Nucleus accumbens (tissue), 56 donors: ENCODE measurements around the gene TBCB.
"Not testable (repeated sequence)": the region's sequence is repeated elsewhere in the genome, so short reads cannot be mapped to it uniquely, and the experiment has no call there.

Source experiments
- DNase-seq, 56 donors: peaks; one replicate each; lab custom pipeline; 2025; lab: John Stamatoyannopoulos, UW

TBCB gene

GRCh38 chr19:36160821-36161596, 45.7 kb downstream of the TBCB start:
- DNase-seq, result no peak

GRCh38 chr19:36163813-36164212, 48.5 kb downstream of the TBCB start:
- DNase-seq, result no peak

DNA sequence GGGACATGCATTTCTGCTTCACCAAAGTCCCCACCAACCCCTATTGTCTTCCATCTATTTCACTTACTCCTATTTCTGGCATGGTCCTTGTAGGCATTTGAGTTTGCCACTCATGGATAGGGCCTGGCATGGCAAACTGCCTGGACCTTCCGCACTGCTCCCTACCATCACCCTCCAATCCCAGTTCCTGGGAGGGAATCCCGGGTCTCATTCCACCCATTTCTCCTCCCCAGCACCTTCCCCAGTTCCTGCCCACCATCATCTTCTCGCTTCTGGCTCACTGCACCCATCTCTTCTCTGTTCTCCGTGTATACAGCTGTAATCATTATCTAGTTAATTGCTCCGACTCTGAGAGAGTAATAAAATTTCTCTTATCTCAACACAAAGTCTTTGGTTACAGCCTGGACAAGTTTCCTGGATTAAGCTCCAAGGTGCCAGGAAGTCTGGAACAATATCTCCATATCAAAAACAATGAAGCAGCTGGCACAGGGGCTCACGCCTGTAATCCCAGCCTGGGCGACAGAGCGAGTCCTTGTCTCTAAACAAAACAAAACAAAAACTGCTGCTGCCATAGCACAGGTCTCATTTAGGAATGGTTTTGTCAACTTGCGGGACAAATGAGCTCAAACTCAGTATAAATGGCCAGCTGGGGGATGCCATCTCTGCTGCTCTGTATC, 54.0 kb downstream of the TBCB start:
- no peak for DNase-seq

DNA sequence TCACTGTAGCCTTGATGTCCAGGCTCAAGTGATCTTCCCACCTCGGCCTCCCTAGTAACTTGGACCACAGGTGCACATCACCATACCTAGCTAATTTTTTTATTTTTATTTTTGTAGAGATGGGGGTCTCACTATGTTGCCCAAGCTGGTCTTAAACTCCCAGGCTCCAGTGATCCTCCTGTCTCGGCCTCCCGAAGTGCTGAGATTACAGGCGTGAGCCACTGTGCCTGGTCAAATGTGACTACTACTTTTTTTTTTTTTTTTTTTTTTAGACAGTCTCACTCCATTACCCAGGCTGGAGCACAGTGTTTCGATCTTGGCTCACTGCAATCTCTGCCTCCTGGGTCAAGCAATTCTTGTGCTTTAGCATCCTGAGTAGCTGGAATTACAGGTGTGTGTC, 57.6 kb downstream of the TBCB start:
- DNase-seq, result no peak

- not testable (repeated sequence) for DNase-seq
These were observed 58.6 kb downstream of the TBCB start for GRCh38 chr19:36173846-36174245.
